Measurements from ENCODE around the gene SPAG9. TPM values are rescaled to one million over a fixed set of nuclear protein-coding genes. Genes with fewer than 3 reads are reported as not detected.
A peak's percentile ranks its signal among the peaks of the same experiment; 100 is the strongest.

Gene SPAG9
- total RNA-seq (2014; rRNA removed) (90.5 and 98.1 TPM in 2 replicates), Bru-seq, nascent RNA (percentile 97 among the genes with signal in this experiment), BruChase-seq, experiment 1, labeled RNA remaining after a 6-hour chase (percentile 92 among the genes with signal in this experiment), BruChase-seq, experiment 2, labeled RNA remaining after a 2-hour chase (percentile 95 among the genes with signal in this experiment)
- long read RNA-seq, full-length matches to known transcripts, result 80 of 272 reads
- long read RNA-seq, partial matches to known transcripts, result 69 of 272 reads
- long read RNA-seq, other reads (novel, unspliced or antisense), result 123 of 272 reads

- Histone ChIP-seq H3K9me3 (ENCODE audit: low read length) (no peaks in the 10 kb centered on the region), H3K79me2 (ENCODE audit: low read length) (peaks cover 46% of the 10 kb centered on the region), H4K20me1 (ENCODE audit: low read length) (peaks cover 40% of the 10 kb centered on the region), H3K4me1 (ENCODE audit: insufficient read depth, low read length) (peaks cover 35% of the 10 kb centered on the region), H3K4me3 (ENCODE audit: low read length) (peak within 1 kb of the TSS; percentile 98), H3K27ac (ENCODE audit: low read length) (peak within 1 kb of the TSS; percentile 98), H3K9ac (ENCODE audit: low read length) (peak within 1 kb of the TSS; percentile 96), H2AFZ (ENCODE audit: low read length) (peak within 1 kb of the TSS; percentile 67), H3K4me2 (ENCODE audit: low read length) (peak within 1 kb of the TSS; percentile 99), H3K36me3 (ENCODE audit: low read depth, low read length) (no peaks in the 10 kb centered on the region), H3F3A (ENCODE audit: low read length, unreplicated experiment) (peaks cover 4% of the 10 kb centered on the region), H3K9me2 (replicated peaks; ENCODE audit: low read length) (no peaks in the 10 kb centered on the region), H3K27me3 (ENCODE audit: low read length) (no peaks in the 10 kb centered on the region)
- intact Hi-C loops (cut with micrococcal nuclease), result loop anchor here (1.0 to 2.0 kb wide), 4 partner anchors 32 to 64 kb away; partner anchors contain the start of genes NME1 and NME2
- ChIA-PET POLR2A (ENCODE audit: unreplicated experiment) (interaction anchor here (0.6 to 2.0 kb wide), 13 partner anchors 16 to 642 kb away, joined by 3 to 29 read pairs (median 5); partner anchors contain the start of gene NME1), CTCF (interaction anchor here (0.6 to 2.8 kb wide), 4 partner anchors 32 to 64 kb away, joined by 4 to 29 read pairs (median 10); partner anchors contain the start of gene NME1)
- no peak for TF ChIP-seq EZH2 (IDR thresholded peaks at IDR 0.05; ENCODE audit: low read length, unreplicated experiment)
- no peak for TF ChIP-seq EZH2phosphoT487 (IDR thresholded peaks at IDR 0.05; ENCODE audit: borderline replicate concordance, low read length)
- TF ChIP-seq, protein P1, sequence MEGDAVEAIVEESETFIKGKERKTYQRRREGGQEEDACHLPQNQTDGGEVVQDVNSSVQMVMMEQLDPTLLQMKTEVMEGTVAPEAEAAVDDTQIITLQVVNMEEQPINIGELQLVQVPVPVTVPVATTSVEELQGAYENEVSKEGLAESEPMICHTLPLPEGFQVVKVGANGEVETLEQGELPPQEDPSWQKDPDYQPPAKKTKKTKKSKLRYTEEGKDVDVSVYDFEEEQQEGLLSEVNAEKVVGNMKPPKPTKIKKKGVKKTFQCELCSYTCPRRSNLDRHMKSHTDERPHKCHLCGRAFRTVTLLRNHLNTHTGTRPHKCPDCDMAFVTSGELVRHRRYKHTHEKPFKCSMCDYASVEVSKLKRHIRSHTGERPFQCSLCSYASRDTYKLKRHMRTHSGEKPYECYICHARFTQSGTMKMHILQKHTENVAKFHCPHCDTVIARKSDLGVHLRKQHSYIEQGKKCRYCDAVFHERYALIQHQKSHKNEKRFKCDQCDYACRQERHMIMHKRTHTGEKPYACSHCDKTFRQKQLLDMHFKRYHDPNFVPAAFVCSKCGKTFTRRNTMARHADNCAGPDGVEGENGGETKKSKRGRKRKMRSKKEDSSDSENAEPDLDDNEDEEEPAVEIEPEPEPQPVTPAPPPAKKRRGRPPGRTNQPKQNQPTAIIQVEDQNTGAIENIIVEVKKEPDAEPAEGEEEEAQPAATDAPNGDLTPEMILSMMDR (conservative IDR thresholded peaks at IDR 0.05; ENCODE audit: low read depth, low read length), result no peak
- BruUV-seq (replicated peaks), result TSS peak; percentile 86
- DNase-seq, result peak; percentile 99
- peak; percentile 71 for ATAC-seq
These were observed at the start of gene SPAG9 for GRCh38 chr17:51120739-51121619. Gene SPAG9, minus strand, starts transcription at chr17:51120868. Its CDS starts 212 bp downstream, at chr17:51120656.

GRCh38 chr17:51169340-51169739 is 48.7 kb upstream of the SPAG9 start:
- Histone ChIP-seq H3K9ac (ENCODE audit: low read length) (no peak overlapping the region), H3K36me3 (ENCODE audit: low read depth, low read length) (peaks cover 48% of the 10 kb centered on the region), H3K79me2 (ENCODE audit: low read length) (peaks cover 37% of the 10 kb centered on the region), H3K27me3 (ENCODE audit: low read length) (no peaks in the 10 kb centered on the region), H2AFZ (ENCODE audit: low read length) (no peak overlapping the region), H3K4me2 (ENCODE audit: low read length) (no peak overlapping the region), H3K9me3 (ENCODE audit: low read length) (no peaks in the 10 kb centered on the region), H3K27ac (ENCODE audit: low read length) (no peak overlapping the region), H3K4me3 (ENCODE audit: low read length) (no peak overlapping the region), H4K20me1 (ENCODE audit: low read length) (peaks cover 26% of the 10 kb centered on the region), H3F3A (ENCODE audit: low read length, unreplicated experiment) (no peaks in the 10 kb centered on the region), H3K9me2 (replicated peaks; ENCODE audit: low read length) (no peaks in the 10 kb centered on the region), H3K4me1 (ENCODE audit: insufficient read depth, low read length) (peaks cover 21% of the 10 kb centered on the region)
- intact Hi-C loops (cut with micrococcal nuclease), result loop anchor here (5.0 kb wide), 1 partner anchor 93 kb away; the partner anchor contains the start of genes MBTD1 and UTP18
- ChIA-PET CTCF (no interaction called here), POLR2A (ENCODE audit: unreplicated experiment) (no interaction called here)
- TF ChIP-seq, protein P1 (conservative IDR thresholded peaks at IDR 0.05; ENCODE audit: low read depth, low read length), result no peak
- TF ChIP-seq EZH2 (IDR thresholded peaks at IDR 0.05; ENCODE audit: low read length, unreplicated experiment) (no peak), EZH2phosphoT487 (IDR thresholded peaks at IDR 0.05; ENCODE audit: borderline replicate concordance, low read length) (no peak)
- DNase-seq (no peak), ATAC-seq (no peak)
- no TSS peak for BruUV-seq (replicated peaks)
